Measurements from ENCODE around the gene MACROD2. TPM values are rescaled to one million over a fixed set of nuclear protein-coding genes. Genes with fewer than 3 reads are reported as not detected.

MACROD2 gene
- total RNA-seq, 4 donors from 2014 or later, result 1.8 to 4.8 (median 2.9) TPM

GRCh38 chr20:15061061-15061430 lies 1065.7 kb downstream of the MACROD2 start:
- 61 to 89% methylated on average over 2 of the region's 2 CpGs for WGBS, 2 donors

GRCh38 chr20:15061955-15062354 lies 1066.6 kb downstream of the MACROD2 start:
- TF ChIP-seq POLR2A (IDR thresholded peaks at IDR 0.05) (no peak), CTCF (IDR thresholded peaks at IDR 0.05) (no peak)
- 38 to 62% methylated on average over 1 of the region's 1 CpG for WGBS, 2 donors

More at GRCh38 chr20:15061061-15061430, 1065.7 kb downstream of the MACROD2 start:
- Histone ChIP-seq H3K27me3 (no peaks in the 10 kb centered on the region), H3K4me1 (peaks cover 0 to 17% (median 0%) of the 10 kb centered on the region in 3 donors), H3K4me3 (no peak overlapping the region), H3K36me3 (no peaks in the 10 kb centered on the region), H3K9me3 (no peaks in the 10 kb centered on the region), H3K27ac (no peak overlapping the region)
- TF ChIP-seq CTCF (IDR thresholded peaks at IDR 0.05), result no peak
- TF ChIP-seq POLR2A (IDR thresholded peaks at IDR 0.05), result no peak
- intact Hi-C loops (cut with DNase I), result no loop called here
- DNase-seq, result no peak

GRCh38 chr20:15063081-15063480 lies 1067.8 kb downstream of the MACROD2 start:
- Histone ChIP-seq H3K27ac (no peak overlapping the region), H3K4me1 (peaks cover 0 to 17% (median 0%) of the 10 kb centered on the region in 3 donors), H3K36me3 (no peaks in the 10 kb centered on the region), H3K4me3 (no peak overlapping the region), H3K9me3 (no peaks in the 10 kb centered on the region), H3K27me3 (no peaks in the 10 kb centered on the region)
- DNase-seq, result no peak
- intact Hi-C loops (cut with DNase I), result no loop called here
- TF ChIP-seq POLR2A (IDR thresholded peaks at IDR 0.05) (no peak), CTCF (IDR thresholded peaks at IDR 0.05) (no peak)
- 65 to 73% methylated on average over 3 of the region's 3 CpGs for whole genome bisulfite sequencing, 2 donors

More at GRCh38 chr20:15061955-15062354, 1066.6 kb downstream of the MACROD2 start:
- intact Hi-C loops (cut with DNase I), result no loop called here
- no peaks in the 10 kb centered on the region for H3K36me3 ChIP-seq
- no peak overlapping the region for H3K27ac ChIP-seq
- H3K4me1 ChIP-seq, result peaks cover 0 to 17% (median 0%) of the 10 kb centered on the region in 3 donors
- no peak for DNase-seq
- no peak overlapping the region for H3K4me3 ChIP-seq
- no peaks in the 10 kb centered on the region for H3K27me3 ChIP-seq
- no peaks in the 10 kb centered on the region for H3K9me3 ChIP-seq

GRCh38 chr20:15064741-15065140 lies 1069.4 kb downstream of the MACROD2 start:
- 79 to 87% methylated on average over 5 of the region's 5 CpGs for WGBS, 2 donors
- TF ChIP-seq POLR2A (IDR thresholded peaks at IDR 0.05) (no peak), CTCF (IDR thresholded peaks at IDR 0.05) (no peak)
- no peaks in the 10 kb centered on the region for H3K9me3 ChIP-seq
- no peak for DNase-seq
- no peak overlapping the region for H3K27ac ChIP-seq
- H3K4me1 ChIP-seq, result peaks cover 0 to 17% (median 0%) of the 10 kb centered on the region in 3 donors
- intact Hi-C loops (cut with DNase I), result no loop called here
- H3K27me3 ChIP-seq, result no peaks in the 10 kb centered on the region
- H3K4me3 ChIP-seq, result no peak overlapping the region
- no peaks in the 10 kb centered on the region for H3K36me3 ChIP-seq

- intact Hi-C loops (cut with DNase I), result no loop called here
- H3K4me1 ChIP-seq, result peaks cover 0 to 12% (median 0%) of the 10 kb centered on the region in 3 donors
- no peak overlapping the region for H3K4me3 ChIP-seq
- no peak for TF ChIP-seq POLR2A (IDR thresholded peaks at IDR 0.05)
- TF ChIP-seq CTCF (IDR thresholded peaks at IDR 0.05), result no peak
- no peak overlapping the region for H3K27ac ChIP-seq
- whole genome bisulfite sequencing, 2 donors, result 76 to 94% methylated on average over 2 to 3 of the region's 3 CpGs
- H3K9me3 ChIP-seq, result no peaks in the 10 kb centered on the region
- no peaks in the 10 kb centered on the region for H3K27me3 ChIP-seq
- no peaks in the 10 kb centered on the region for H3K36me3 ChIP-seq
- DNase-seq, result no peak
These were observed 1070.5 kb downstream of the MACROD2 start for GRCh38 chr20:15065794-15066193.
